Hypothalamus (tissue), 51 donors: ENCODE results near the gene SCNM1.
A peak's percentile ranks its signal among the peaks of the same experiment; 100 is the strongest.
"Not testable (repeated sequence)": the region's sequence is repeated elsewhere in the genome, so short reads cannot be mapped to it uniquely, and the experiment has no call there.

Experiments used
- DNase-seq, 51 donors: peaks; one replicate each; lab custom pipeline; 2025; lab: John Stamatoyannopoulos, UW

SCNM1 gene

DNA sequence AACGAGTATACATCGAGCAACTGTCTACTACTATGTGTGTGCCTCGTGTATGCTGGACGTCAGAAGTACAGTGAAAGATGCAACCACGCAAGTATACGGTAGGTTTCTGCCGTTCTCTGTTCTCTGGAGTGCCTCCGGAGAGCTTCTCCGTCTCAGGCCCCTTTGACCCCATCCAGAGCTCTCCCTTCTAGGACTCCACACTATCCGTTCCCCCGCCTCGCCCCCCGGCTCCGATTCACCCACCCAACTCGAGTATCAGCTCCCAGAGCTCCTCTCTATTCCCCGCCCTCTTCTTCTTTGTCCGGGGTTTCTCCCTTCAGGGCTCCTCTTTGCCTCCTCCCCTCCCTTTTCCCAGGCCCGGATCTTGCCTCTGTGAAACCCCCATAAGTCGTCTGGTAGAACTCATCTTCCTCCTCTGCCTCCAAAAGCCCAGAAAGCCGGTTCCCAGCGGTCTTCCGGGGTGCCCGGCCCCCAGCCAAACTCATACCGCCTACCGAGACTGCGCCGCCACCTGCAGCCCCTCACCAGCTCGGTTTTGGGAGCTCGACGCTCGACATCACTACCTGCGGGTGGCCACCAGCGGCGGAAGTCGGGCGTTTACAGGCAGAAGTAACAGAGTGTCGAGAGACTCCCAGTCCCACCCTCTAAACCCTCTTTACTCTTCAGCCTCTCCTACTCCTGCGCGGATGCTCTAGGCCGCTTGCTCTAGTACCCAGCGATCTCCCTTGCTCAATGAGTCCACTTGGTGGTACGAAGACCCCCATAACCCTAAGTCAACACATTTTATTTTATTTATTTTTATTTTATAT lies 23.9 kb downstream of the SCNM1 start, which contains the start of gene VPS72:
TSS of gene VPS72 (minus strand) at position 561 of the 809 bp plus-strand sequence. CDS start at position 485, 76 bp downstream.
- peak; percentile 15 to 90 (median 76) for DNase-seq

DNA sequence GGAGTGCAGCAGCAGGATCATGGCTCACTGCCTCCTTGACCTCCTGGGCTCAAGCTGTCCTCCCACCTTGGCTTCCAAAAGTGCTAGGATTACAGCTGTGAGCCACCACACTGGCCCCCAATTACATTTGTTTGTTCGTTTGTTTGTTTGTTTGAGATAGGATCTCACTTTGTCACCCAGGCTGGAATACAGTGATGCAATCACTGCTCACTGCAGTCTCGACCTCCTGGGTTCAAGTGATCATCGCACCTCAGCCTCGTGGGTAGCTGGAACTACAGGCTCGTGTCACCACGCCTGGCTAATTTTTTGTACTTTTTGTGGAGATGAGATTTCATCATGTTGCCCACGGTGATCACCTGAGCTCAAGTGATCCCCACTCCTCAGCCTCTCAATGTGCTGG lies 26.1 kb downstream of the SCNM1 start:
- no peak for DNase-seq

DNA sequence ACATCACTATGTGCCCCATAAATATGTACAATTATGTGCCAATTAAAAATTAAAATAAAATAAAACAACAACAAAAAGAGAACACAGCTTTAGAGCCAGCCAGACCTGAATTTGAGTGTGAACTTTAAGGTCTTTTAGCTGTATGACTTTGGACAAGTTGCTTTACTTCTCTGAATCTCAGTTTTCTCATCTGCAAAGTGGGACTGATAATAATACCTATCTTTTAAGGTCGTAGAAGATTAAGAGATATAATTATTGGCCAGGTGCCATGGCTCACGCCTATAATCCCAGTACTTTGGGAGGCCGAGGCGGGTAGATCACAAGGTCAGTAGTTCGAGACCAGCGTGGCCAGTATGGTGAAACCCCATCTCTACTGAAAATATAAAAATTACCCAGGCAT lies 27.4 kb downstream of the SCNM1 start:
- DNase-seq = no peak

DNA sequence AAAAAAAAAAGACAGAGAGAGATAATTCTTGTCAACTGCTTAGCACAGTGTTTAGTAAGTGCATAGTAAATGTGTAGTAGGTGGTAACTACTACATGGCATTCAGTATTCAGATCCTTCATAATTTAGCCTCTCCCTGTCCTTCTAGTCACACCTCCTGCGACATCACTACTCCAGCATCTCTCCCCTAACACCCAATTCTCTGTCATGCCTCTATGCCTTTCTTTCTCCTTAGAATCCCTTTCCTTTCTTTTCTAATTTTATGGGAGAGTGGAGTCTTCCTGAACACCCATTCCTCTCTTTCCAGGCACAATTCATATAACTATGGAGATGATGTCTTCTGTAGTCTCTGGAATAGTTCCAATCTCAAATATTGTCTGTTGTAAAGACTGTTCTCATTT lies 27.9 kb downstream of the SCNM1 start:
- DNase-seq = no peak

DNA sequence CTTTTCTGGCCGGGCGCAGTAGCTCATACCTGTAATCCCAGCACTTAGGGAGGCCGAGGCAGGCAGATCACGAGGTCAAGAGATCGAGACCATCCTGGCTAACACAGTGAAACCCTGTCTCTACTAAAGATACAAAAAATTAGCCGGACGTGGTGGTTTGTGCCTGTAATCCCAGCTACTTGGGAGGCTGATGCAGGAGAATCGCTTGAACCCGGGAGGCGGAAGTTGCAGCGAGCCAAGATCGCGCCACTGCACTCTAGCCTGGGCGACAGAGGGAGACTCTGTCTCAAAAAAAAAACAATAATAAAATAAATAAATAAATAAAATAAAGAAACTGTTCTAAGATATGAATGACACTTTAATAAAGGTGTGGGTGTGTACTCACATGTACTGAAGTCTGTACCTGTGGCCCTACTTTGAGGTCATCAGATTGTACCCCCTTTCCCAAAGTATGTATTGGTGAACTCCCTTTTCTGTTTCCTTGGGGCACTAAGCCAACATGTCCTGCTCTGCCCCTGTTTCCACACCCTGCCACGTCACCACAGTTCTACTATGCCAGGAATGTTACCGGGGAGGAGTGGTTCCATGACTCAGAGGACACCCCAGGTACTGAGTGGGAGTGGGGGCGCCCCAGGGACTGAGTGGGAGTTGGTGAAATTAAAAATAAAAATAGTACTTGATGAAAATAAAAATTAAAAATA lies 29.1 kb downstream of the SCNM1 start:
- DNase-seq = not testable (repeated sequence)

DNA sequence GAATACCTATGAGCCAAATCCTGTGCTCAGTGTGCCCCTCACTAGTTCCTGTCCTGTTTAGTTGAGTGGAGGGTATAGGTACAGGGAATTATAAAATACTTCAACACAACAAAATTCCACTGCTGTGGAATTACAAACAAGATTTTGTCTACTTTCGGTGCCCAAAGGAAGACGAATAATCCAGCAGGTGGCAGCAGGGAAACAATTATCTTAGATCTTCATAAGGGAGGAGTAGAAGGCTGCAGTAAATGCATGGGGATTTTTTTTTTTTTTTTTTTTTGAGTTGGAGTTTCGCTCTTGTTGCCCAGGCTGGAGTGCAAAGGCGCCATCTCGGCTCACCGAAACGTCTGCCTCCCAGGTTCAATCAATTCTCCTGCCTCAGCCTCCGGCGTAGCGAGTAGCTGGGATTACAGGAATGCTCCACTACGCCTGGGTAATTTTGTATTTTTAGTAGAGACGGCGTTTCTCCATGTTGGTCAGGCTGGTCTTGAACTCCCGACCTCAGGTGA lies 30.4 kb downstream of the SCNM1 start:
- DNase-seq = peak in 27 of 51 donors; percentile 3 to 78 (median 20)

DNA sequence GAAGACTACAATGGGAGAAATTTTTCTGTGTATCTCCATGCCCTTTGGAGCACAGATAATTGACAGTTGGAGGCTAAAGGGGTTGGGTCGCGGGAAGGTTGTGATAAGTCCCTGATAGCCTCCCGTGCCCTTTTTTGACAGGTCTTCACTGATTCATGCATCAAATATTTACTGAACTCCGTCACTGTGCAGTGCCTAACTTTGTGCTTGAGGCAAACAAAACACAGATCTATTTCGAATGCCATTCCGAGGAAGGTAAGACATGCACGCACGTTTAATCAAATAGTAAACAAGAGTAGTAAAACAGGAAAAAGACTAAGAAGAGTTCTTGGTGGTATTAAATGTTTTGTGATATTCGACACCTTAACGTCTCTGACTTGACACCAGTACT lies 31.9 kb downstream of the SCNM1 start:
- DNase-seq = no peak

DNA sequence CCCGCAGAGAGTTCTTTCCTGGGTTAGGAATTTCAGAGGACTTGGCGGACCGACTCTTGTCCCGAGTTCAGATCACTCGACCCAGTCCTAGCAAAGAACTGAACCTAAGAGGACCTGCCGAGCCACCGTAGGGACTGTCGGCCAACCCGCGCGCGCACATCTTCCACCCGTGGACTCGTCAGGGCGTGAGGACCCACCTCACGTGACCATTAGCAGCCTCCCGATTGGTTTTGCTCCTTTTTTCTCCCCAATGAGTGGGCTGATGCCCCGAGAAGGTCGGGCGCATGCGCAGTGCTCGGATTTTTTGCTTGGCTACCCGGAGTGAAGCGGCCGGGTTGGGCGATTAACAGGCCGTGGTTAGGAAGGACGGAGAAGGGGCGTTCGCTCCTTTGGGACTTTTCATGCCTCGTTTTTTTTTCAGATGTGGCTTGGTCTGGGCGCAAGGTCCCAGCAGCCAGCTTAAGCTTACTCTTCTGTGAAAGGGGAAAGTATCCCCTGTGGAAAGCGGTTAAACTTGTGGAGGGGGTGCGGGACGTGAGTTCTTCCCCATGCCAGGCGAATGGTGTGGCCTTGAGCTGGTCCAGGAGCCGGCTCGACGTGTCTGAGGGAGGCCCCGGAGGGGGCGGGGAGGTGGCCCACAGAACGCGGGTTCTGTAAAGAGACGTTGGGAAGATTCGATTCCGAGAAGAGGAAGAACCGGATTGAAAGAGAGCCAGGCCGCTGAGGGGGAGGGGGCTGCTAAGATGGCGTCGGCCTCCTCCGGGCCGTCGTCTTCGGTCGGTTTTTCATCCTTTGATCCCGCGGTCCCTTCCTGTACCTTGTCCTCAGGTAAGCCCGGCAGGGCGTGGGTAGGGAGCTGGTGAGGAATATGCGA lies 32.5 kb downstream of the SCNM1 start, which contains the start of gene PIP5K1A:
TSS of gene PIP5K1A (plus strand) at position 299 of the 874 bp plus-strand sequence. CDS start at position 744, 445 bp downstream.
- peak; percentile 88 to 100 (median 97) for DNase-seq

DNA sequence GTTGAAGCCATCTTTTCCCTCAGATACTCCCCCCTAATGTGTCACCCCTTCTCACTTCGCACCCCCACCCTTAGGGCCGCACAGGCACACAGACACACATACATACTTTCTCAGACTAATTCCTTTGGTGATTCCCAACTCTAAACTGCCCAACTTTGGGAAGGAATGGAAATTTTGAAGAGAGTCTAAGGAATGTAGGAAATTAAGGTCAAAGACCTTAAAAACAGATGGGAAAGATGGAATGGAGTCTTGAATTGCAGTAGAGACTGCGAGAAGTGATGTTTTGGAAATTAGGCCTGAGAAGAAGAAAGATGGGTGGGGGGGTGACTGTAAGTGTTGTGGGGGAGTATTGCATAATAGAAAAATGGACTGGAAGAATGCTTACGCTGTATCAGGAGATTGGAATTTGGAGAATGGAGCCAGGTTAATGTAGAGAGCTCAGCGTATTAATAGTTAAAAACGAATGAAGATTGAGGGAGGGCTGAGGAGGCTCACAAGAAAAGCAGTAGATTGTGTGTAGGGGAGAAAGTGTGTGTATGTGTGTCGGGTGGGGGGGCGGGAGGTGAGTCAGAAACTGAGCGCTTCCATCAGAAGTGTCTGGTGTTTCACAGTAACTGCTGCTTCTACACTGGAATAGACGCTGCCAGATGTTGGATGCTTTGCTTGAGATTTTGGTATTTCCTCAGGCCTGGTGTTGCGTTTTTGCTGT lies 34.1 kb downstream of the SCNM1 start:
- peak in 3 of 51 donors; percentile 3 to 29 (median 5) for DNase-seq

DNA sequence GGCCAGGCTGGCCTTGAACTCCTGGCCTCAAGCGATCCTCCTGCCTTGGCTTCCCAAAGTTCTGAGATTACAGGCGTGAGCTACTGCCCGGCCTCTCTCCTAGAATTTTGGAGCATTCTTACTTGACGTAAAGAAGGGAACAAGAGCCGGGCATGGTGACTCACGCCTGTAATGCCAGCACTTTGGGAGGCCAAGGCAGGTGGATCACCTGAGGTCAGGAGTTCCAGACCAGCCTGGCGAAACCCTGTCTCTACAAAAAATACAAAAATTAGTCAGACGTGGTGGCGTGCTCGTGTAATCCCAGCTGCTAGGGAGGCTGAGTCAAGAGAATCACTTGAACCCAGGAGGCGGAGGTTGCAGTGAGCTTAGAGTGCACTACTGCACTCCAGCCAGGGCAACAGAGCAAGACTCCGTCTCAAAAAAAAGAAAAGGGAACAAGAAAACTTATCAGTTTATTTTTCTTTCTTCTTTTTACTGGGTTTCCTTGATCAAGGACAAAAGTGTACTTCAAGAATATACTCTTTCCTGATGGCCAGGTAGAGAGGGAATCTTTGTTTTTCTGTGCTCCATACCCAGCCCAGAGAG lies 39.5 kb downstream of the SCNM1 start:
- DNase-seq = not testable (repeated sequence)

DNA sequence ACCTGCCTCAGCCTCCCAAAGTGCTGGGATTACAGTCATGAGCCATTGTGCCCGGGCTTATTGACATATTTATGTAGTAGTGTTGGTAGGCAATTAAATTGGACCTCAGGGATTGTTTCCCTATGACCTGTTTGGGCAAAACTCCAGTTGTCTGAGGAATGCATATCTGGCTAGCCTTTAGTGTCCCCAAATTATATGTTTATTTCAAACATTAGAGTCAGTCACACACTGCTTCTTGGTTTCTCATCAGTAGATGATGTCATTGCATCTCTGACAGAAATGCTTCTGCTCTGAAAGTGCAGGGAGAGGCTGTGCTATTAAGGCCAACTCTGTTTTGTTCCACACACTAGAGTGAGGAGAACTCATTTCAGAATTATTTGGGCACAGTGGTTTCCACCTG lies 44.9 kb downstream of the SCNM1 start:
- no peak for DNase-seq

DNA sequence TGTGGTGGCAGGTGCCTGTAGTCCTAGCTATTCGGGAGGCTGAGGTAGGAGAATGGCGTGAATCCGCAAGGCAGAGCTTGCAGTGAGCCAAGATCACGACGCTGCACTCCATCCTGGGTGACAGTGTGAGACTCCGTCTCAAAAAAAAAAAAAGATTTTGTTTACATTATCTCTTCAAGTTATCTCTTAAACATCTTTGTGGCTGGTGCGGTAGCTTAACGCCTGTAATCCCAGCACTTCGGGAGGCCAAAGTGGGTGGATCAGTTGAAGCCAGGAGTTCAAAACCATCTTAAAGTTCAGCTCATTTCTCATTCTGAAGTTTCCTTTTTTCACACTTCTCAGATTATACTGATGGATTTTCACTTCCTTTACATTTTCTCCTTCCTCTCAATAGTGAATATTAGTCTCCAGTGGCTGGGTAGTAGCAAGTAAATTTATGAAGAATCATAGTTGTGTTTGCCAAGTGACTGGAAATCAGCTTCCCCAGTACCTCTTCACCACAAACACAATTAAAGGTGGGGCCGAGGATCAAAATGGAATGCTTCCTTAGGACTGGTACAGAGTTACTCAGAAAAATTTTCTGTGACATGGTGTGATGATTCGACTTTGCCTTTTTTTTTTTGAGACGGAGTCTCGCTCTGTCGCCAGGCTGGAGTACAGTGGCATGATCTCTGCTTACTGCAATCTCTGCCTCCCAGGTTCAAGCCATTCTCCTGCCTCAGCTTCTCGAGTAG lies 46.2 kb downstream of the SCNM1 start:
- no peak for DNase-seq

DNA sequence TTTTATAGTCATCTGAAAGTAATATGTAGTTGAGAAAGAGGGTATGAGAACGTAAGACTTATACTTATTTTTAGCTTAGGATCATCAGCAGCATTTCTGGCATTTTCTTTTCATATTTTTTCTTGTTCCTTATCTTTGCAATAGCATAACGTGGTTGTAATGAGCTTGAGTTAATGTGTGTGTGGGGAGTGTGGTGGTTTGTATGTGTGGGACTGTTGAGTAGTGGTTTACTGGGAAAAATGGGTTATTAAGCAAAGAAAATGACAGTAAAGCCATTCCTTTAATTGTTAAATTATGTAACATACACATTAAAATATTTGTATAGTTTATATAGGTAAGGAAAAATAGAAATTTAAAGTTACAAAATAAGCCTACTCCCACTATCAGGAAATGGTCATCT lies 47.6 kb downstream of the SCNM1 start:
- DNase-seq = no peak
